Suprapubic skin (tissue), 4 donors: Measurements from ENCODE around the gene ATXN7L1. TPM values are rescaled to one million over a fixed set of nuclear protein-coding genes. Genes with fewer than 3 reads are reported as not detected.
A peak's percentile ranks its signal among the peaks of the same experiment; 100 is the strongest.

Source experiments
- DNase-seq, 2 donors: peaks; one replicate each; pipeline ENCODE4 v3.0.0-alpha.2; 2019; ENCODE audit warnings: low spot score in 2 of 2
- H3K27ac ChIP-seq: fragments of 200-600 bp; sonication (generic); one replicate; pipeline ENCODE4 v1.5.1; 2019
- H3K27me3 ChIP-seq: fragments of 200-600 bp; sonication (generic); one replicate; pipeline ENCODE4 v1.5.1; 2019
- H3K36me3 ChIP-seq: fragments of 200-600 bp; sonication (generic); one replicate; pipeline ENCODE4 v1.5.1; 2019
- H3K4me1 ChIP-seq: fragments of 200-600 bp; sonication (generic); one replicate; pipeline ENCODE4 v1.5.1; 2019
- H3K4me3 ChIP-seq: fragments of 200-600 bp; sonication (generic); one replicate; pipeline ENCODE4 v1.5.1; 2019; ENCODE audit warnings: mild to moderate bottlenecking
- H3K9me3 ChIP-seq: fragments of 200-600 bp; sonication (generic); one replicate; pipeline ENCODE4 v1.5.1; 2019
- CTCF ChIP-seq, 2 donors: fragments of 200-600 bp in 1 of 2; fragments of 450-650 bp in 1 of 2; sonication (generic) in 1 of 2; IDR thresholded peaks; one replicate each; pipeline ENCODE4 v1.5.1; 2016 to 2019; ENCODE audit warnings: antibody characterized with exemption in 2 of 2, mild to moderate bottlenecking in 1 of 2, moderate library complexity in 1 of 2
- EP300 ChIP-seq: sonication (generic); formaldehyde crosslinking; IDR thresholded peaks from one replicate; pipeline ENCODE4 v1.6.1; 2017; ENCODE audit warnings: antibody characterized with exemption
- POLR2A ChIP-seq, 2 donors: fragments of 450-650 bp; IDR thresholded peaks; one replicate each; pipeline ENCODE4 v1.6.1; 2017; ENCODE audit warnings: antibody characterized with exemption in 2 of 2, mild to moderate bottlenecking in 2 of 2, moderate library complexity in 2 of 2
- POLR2AphosphoS5 ChIP-seq, 3 donors: sonication (generic); formaldehyde crosslinking; IDR thresholded peaks; one replicate each; pipeline ENCODE4 v1.6.1; 2017; ENCODE audit warnings: antibody characterized with exemption in 3 of 3
- WGBS: methylation state at CpG from one replicate; pipeline ENCODE4 v1.1.5; 2018; 5-methylcytosine and 5-hydroxymethylcytosine counted together
- total RNA-seq, 4 donors: library from RNA; depleted of rRNA; stranded (reverse); fragments of >200 nt; gene quantifications; one replicate each; pipeline ENCODE4 v1.1.0, GENCODE V29; 2016

Gene ATXN7L1
- total RNA-seq, 4 donors from 2014 or later: 14.8 to 35.6 (median 17.3) TPM

- H3K27ac ChIP-seq: no peak overlapping the region
- no peaks in the 10 kb centered on the region for H3K9me3 ChIP-seq
- H3K4me3 ChIP-seq: no peak overlapping the region
- H3K27me3 ChIP-seq: no peaks in the 10 kb centered on the region
- no peaks in the 10 kb centered on the region for H3K4me1 ChIP-seq
- DNase-seq: no peak
- 81% methylated on average over 16 of the region's 16 CpGs for WGBS
- H3K36me3 ChIP-seq: peaks cover 54% of the 10 kb centered on the region
- TF ChIP-seq POLR2A (IDR thresholded peaks at IDR 0.05) (no peak), EP300 (no peak), CTCF (IDR thresholded peaks at IDR 0.05) (no peak), POLR2AphosphoS5 (IDR thresholded peaks at IDR 0.05) (no peak)
Observed at GRCh38 chr7:105611856-105612775, 264.3 kb downstream of the ATXN7L1 start.

DNA sequence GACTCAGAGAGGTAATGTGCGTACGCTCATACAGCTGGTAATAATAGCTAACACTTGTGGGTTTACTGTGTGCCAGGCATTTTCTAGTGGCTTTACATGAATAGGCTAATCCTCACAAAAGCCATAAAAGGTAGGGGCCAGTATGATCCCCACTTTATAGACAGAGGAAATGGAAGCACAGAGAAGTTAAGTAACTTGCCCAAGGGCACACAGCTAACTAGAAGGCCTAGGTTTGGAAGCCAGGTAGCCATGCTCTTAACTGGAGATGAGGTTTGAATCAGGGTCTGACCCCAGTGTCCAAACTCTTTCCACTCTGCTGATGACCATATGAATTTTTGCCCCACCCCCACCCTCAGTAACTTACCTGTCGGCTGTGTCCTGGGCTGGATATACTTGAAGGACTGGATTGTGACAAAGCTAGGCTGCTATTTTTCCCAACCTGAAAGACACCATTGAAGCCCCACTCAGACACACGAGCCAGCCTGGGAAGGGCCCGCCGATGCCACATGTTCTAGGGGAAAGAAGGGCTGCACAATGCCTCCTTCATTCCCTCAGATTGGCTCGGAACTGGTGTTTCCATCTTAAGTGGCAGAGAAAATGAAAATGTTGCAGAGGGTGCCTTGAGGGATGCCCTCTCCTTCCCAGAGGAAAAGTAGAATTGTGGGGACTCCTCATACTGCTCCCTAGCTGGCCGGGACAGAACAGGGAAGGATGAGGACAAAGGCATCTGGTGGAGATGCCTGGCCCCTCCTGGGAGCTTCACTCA is 266.1 kb downstream of the ATXN7L1 start:
- TF ChIP-seq POLR2AphosphoS5 (IDR thresholded peaks at IDR 0.05): no peak
- no peak for TF ChIP-seq POLR2A (IDR thresholded peaks at IDR 0.05)
- no peak for TF ChIP-seq CTCF (IDR thresholded peaks at IDR 0.05)
- no peak for TF ChIP-seq EP300
- no peaks in the 10 kb centered on the region for H3K27me3 ChIP-seq
- no peak overlapping the region for H3K27ac ChIP-seq
- WGBS: 86% methylated on average over 8 of the region's 8 CpGs
- no peaks in the 10 kb centered on the region for H3K4me1 ChIP-seq
- H3K9me3 ChIP-seq: no peaks in the 10 kb centered on the region
- H3K4me3 ChIP-seq: no peak overlapping the region
- no peak for DNase-seq
- H3K36me3 ChIP-seq: peaks cover 47% of the 10 kb centered on the region

DNA sequence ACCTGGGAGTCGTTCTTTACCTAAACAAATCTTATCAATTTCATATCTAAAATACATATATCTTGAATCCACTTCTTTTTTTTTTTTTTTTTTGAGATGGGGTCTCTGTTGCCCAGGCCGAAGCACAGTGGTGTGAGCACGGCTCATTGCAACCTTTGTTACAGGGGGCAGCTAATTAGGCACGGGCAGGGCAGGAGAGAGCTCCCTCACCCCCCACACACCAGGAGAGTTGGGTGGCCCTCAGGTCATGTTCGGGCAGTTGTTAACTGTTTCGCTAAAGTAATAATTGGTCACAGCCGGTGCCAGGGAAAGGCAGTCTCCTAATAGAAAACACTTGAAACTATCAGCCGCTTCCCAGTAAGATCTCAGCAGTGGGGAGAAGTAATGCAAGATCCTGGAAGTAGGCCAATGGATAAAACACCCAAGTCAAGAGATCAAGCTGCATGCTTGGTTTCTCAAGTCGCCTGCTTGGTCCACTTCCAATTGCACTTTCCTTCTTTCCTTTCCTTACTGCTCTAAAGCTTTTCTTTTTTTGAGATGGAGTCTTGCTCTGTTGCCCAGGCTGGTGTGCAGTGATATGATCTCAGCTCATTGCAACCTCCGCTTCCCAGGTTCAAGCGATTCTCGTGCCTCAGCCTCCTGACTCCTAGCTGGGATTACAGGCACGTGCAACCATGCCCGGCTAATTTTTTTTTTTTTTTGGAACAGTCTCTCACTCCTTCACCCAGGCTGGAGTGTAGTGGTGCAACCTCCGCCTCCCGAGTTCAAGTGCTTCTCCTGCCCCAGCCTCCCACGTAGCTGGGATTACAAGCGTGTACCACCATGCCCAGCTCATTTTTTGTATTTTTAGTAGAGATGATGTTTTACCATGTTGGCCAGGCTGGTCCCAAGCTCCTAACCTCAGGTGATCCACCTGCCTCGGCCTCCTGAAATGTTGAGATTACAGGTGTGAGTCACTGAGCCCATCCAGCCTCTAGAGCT is 273.8 kb downstream of the ATXN7L1 start:
- peaks cover 10% of the 10 kb centered on the region for H3K36me3 ChIP-seq
- no peak overlapping the region for H3K4me3 ChIP-seq
- no peaks in the 10 kb centered on the region for H3K27me3 ChIP-seq
- no peak overlapping the region for H3K27ac ChIP-seq
- TF ChIP-seq POLR2A (IDR thresholded peaks at IDR 0.05): no peak
- no peak for TF ChIP-seq POLR2AphosphoS5 (IDR thresholded peaks at IDR 0.05)
- TF ChIP-seq CTCF (IDR thresholded peaks at IDR 0.05): no peak
- TF ChIP-seq EP300: no peak
- H3K9me3 ChIP-seq: no peaks in the 10 kb centered on the region
- no peaks in the 10 kb centered on the region for H3K4me1 ChIP-seq
- DNase-seq: no peak
- WGBS: 79% methylated on average over 19 of the region's 19 CpGs

GRCh38 chr7:105600720-105601550 is 275.5 kb downstream of the ATXN7L1 start:
- no peak for TF ChIP-seq POLR2AphosphoS5 (IDR thresholded peaks at IDR 0.05)
- no peak for TF ChIP-seq EP300
- no peak for TF ChIP-seq POLR2A (IDR thresholded peaks at IDR 0.05)
- no peak for TF ChIP-seq CTCF (IDR thresholded peaks at IDR 0.05)
- WGBS: 76% methylated on average over 14 of the region's 14 CpGs
- no peaks in the 10 kb centered on the region for H3K27me3 ChIP-seq
- H3K4me3 ChIP-seq: no peak overlapping the region
- DNase-seq: peak in 1 of 2 donors; percentile 24
- H3K9me3 ChIP-seq: no peaks in the 10 kb centered on the region
- no peak overlapping the region for H3K27ac ChIP-seq
- no peaks in the 10 kb centered on the region for H3K4me1 ChIP-seq
- no peaks in the 10 kb centered on the region for H3K36me3 ChIP-seq
